GM12875 (cell line): ENCODE data around the gene YAF2.

Source experiments
- H3K4me3 ChIP-seq: one replicate; pipeline ENCODE4 v1.5.1; 2011; ENCODE audit warnings: low read depth, low read length, control low read depth
- TF ChIP-seq, protein P1 (sequence below): IDR thresholded peaks from 2 replicates; pipeline ENCODE4 v1.5.1; 2011; ENCODE audit warnings: low read depth, mild to moderate bottlenecking, control low read depth, inconsistent platforms, low read length, moderate library complexity, borderline replicate concordance; ENCODE audit not compliant: insufficient read depth

Gene YAF2

GRCh38 chr12:42128888-42129287, 109.2 kb downstream of the YAF2 start:
- TF ChIP-seq, protein P1, sequence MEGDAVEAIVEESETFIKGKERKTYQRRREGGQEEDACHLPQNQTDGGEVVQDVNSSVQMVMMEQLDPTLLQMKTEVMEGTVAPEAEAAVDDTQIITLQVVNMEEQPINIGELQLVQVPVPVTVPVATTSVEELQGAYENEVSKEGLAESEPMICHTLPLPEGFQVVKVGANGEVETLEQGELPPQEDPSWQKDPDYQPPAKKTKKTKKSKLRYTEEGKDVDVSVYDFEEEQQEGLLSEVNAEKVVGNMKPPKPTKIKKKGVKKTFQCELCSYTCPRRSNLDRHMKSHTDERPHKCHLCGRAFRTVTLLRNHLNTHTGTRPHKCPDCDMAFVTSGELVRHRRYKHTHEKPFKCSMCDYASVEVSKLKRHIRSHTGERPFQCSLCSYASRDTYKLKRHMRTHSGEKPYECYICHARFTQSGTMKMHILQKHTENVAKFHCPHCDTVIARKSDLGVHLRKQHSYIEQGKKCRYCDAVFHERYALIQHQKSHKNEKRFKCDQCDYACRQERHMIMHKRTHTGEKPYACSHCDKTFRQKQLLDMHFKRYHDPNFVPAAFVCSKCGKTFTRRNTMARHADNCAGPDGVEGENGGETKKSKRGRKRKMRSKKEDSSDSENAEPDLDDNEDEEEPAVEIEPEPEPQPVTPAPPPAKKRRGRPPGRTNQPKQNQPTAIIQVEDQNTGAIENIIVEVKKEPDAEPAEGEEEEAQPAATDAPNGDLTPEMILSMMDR, result no peak
- H3K4me3 ChIP-seq, result no peak overlapping the region

DNA sequence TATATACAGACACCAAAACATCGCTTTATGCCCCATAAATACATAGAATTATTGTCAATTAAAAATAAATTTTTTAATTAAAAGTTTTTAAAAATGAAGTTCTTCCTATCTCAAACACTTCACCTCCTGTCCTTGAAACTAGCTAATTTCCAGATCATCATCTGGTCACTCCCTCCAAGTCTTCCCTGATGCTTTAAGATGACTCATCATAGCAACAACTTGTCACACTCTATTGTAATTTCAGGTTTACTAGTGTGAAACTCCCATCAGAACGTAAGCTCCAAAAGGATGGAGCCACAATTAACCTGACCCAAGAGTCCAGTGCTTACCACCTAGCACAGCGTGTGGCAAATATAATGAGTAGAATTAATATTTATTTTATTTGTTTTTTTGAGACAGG, 109.7 kb downstream of the YAF2 start:
- TF ChIP-seq, protein P1, result no peak

DNA sequence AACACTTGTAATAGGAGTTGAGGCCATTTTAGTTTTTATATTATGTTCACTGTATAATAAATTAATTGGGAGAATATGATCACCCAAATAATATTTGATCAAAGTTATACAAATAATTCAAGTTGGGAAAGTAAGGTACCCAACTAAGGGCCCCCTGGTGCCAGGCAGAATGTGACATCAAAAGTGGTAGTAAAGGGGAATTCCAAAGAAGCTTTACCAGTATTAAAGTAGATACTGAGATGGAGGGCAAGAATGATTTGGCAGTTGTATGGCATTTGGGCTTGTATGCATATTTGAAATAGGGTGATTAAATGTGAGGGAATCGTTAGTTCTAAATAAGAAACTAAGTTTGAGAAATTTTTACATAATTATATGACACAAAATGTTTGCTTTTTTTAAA, 111.1 kb downstream of the YAF2 start:
- no peak overlapping the region for H3K4me3 ChIP-seq
- TF ChIP-seq, protein P1, result no peak

More for the DNA sequence above, 109.7 kb downstream of the YAF2 start:
- no peak overlapping the region for H3K4me3 ChIP-seq

- TF ChIP-seq, protein P1, result no peak
- no peak overlapping the region for H3K4me3 ChIP-seq
Measured at GRCh38 chr12:42125388-42125767, 112.7 kb downstream of the YAF2 start.

DNA sequence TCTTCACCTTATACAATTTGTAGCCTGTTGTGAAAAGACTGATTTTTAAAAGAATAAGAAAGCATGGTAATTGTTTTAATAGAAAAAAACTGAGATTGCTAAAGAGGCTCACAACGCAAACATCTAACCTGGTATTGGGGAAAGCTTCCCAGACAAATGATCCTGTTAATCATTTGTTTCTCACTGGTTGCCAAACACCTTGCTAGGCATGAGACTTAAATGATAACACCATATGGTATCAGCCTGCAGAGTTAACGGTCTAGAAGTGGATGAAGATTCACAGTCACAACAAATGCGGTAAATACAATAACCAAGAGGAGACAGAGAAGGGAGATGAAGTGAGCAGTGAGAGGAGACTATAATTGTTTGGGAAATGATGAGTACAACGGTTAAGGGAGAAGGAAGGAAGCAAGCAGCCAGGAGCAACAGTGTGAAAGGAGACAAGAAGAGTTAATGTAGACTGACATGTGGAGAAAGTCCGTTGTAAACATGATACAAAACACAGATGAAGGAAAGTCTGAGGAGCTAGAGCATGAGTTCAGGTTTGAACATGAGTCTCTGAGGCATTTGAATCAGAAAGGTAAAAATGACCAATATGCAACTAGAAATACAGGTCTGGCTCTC, 113.2 kb downstream of the YAF2 start:
- H3K4me3 ChIP-seq, result no peak overlapping the region
- TF ChIP-seq, protein P1, result no peak

- H3K4me3 ChIP-seq, result no peak overlapping the region
- TF ChIP-seq, protein P1, result no peak
Measured at GRCh38 chr12:42119085-42119633, 118.9 kb downstream of the YAF2 start.

DNA sequence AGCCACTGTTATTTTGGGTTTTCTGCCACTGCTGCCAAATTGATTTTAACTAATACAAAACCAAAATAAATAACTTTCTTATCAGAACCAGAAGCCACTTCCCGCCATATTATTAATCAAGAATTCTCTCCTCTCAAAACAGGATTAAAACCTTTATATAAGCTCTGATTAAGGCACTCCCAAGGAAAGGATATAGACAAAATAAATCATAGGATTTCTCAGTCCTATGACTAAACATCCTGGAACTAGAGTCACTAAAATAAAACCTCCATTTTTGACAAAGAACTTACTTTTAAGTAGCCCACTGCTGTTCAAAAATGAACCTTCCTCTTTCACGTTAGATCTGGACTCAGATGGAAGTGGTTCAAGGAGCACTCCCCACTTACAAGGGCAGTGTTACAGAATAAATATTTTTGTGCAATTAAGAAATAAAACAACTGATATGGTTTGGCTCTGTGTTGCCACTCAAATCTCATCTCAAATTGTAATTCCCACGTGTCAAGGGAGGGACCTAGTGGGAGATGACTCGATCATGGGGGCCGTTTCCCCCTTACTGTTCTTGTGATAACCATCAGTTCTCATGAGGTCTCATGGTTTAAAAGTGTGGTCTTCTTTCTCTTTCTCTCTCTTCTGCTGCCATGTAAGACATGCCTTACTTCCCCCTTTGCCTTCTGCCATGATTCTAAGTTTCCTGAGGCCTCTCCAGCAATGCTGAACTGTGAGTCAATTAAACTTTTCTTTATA, 119.7 kb downstream of the YAF2 start:
- no peak overlapping the region for H3K4me3 ChIP-seq
- TF ChIP-seq, protein P1, result no peak
